ENCODE measurements around the gene VAV3. TPM values are rescaled to one million over a fixed set of nuclear protein-coding genes. Genes with fewer than 3 reads are reported as not detected.
A peak's percentile ranks its signal among the peaks of the same experiment; 100 is the strongest.

Gene VAV3
- total and polyA plus RNA-seq, 9 of the 15 experiments (the other 6 are each of a cell fraction or from before 2014, with no cell fraction given) = not detected

GRCh38 chr1:107782217-107782845, 182.6 kb downstream of the VAV3 start (continued):
- TF ChIP-seq ZNF12 (CRISPR knock-in tag; IDR thresholded peaks at IDR 0.05) = no peak
- peak; percentile 82 for TF ChIP-seq SMC3 (conservative IDR thresholded peaks at IDR 0.05; ENCODE audit: insufficient read depth, low read depth, low read length)
- TF ChIP-seq CTCF (IDR thresholded peaks at IDR 0.05 in 2 of 3, conservative IDR thresholded peaks at IDR 0.05 in 1 of 3; ENCODE audit: insufficient read depth in 2 of 3, low read depth in 1 of 3, low read length in 3 of 3) = peak; percentile 58 to 84 (median 60); a peak in 5 of 6 replicates
- TF ChIP-seq ZNF609 (CRISPR knock-in tag; IDR thresholded peaks at IDR 0.05; ENCODE audit: borderline replicate concordance) = no peak
